ENCODE measurements around the gene KBTBD8.

The KBTBD8 gene, protein sequence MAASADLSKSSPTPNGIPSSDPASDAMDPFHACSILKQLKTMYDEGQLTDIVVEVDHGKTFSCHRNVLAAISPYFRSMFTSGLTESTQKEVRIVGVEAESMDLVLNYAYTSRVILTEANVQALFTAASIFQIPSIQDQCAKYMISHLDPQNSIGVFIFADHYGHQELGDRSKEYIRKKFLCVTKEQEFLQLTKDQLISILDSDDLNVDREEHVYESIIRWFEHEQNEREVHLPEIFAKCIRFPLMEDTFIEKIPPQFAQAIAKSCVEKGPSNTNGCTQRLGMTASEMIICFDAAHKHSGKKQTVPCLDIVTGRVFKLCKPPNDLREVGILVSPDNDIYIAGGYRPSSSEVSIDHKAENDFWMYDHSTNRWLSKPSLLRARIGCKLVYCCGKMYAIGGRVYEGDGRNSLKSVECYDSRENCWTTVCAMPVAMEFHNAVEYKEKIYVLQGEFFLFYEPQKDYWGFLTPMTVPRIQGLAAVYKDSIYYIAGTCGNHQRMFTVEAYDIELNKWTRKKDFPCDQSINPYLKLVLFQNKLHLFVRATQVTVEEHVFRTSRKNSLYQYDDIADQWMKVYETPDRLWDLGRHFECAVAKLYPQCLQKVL

GRCh38 chr3:66998113-66998903 is at the start of gene KBTBD8:
KBTBD8 (plus strand) TSS chr3:66998307; CDS start chr3:66998356, 49 bp downstream.
- peak; percentile 85 for DNase-seq

DNA sequence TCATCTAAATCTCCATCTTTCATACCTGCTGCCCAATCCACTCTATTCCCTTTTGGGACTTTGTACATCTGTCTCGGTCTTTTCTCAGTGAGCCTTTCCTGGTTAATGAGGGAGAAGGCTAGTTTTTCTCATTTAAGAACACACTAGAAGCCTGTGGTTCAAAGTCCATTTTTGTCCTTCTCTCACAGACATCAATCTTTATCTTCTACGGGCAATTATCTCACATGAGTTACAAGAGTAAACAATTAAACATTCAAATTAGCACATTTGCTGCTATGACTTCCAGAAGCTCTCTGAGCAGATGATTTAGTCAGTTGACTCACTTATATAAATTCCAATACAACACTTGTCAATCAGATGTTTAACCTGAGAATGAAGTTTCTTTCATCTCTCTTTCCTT is 49.3 kb upstream of the KBTBD8 start:
- DNase-seq, result no peak

- no peak for DNase-seq
These were observed 48.2 kb upstream of the KBTBD8 start for GRCh38 chr3:66949898-66950297.

DNA sequence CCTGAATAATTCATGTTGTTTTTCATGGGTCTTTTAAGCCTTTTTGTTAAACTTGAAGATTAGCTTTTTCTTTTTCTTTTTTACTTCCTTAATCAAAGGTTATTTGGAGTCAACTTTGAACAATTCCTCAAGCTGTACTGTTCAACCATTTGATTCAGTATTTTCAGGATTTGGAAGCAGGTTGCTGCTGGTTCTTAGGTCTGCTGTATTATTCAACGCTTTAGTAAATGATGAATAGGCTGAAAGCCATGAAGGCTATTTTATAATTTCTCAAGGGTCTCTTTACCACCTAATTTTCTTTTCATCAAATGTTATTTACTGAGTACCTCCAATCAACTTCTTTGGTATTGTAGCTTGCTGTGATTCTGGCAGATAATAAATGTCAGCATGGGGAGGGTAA is 45.8 kb upstream of the KBTBD8 start:
- no peak for DNase-seq

DNA sequence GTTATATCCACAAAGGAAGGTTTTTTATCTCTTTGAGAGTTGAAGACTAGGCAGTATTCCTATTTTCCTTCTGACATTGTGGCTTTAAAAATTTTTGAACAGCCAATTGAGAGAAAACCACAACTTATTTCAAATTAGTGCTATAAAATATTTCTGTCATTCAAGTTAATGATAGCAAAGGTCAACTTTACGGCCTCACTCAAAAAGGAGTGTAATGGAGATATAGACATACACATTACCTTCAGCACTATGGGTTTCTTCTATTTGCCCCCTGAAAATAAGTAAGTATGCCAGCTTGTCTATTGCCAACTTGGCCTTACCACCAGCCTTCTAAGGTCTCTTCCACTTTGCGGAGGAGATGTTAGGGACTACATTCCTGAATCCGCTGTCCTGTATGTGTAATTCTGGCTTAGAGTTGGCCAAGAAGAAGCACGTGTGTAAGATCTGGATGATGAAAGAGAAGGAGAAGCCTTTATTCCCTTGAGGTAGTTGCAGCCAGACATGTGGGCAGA is 44.1 kb upstream of the KBTBD8 start:
- no peak for DNase-seq

GRCh38 chr3:66956742-66957141 is 41.4 kb upstream of the KBTBD8 start:
- DNase-seq, result no peak

DNA sequence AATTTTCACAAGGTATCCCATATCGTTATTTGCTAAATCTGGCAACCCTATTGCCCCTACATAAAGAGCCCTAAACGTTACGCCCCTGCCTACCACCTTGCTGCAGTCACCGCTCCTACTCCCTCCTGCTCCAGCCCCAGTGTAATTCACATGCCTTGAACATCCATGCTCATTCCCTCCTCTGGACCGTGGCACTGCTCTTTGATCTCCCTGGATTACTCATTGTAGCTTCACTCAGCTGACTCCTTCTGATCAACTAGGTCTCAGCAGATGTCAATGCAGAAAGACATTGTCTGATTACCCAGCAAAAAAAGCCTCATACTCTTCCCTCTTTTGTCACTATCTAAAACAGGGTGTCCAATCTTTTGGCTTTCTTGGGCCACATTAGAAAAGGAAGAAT is 40.7 kb upstream of the KBTBD8 start:
- DNase-seq, result no peak

- no peak for DNase-seq
These were observed 40.0 kb upstream of the KBTBD8 start for GRCh38 chr3:66958067-66958466.

DNA sequence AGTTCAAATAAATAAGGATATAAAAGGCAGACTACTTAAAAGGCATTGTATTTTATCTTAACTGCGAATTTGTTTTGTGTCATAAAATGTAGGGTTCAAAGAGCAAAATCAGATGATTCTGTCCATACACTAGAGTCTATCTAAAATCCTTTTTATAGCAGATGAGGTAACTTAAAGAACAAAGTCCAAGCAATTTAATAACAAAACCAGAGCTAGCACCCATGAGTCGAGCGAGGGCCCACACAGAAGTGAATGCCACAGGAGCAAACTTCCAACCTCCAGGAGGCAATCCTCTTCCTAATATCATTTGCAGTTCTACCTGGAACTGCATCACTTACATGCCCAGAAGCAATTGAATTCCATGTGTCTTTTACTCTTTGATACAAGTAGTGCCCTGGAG is 35.4 kb upstream of the KBTBD8 start:
- no peak for DNase-seq

DNA sequence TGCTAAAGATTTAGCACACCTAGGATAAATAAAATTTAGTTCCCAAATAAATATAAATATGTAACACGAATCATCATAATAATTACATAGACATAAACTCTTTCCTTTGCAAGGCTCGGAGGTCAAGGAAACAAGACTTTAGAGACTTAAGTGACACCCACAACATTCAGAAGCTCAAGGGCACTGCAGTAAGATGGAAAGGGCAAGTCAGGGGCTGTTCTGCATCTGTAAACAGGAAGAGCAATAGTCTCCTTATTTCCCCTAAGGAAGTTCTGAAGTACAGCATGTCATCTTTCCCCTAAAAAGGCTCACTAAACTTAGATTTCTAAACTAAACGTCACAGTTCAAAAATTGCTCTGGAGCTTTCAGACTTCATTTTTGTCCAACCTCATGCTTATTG is 26.9 kb upstream of the KBTBD8 start:
- DNase-seq, result no peak

- no peak for DNase-seq
These were observed 26.1 kb upstream of the KBTBD8 start for GRCh38 chr3:66971891-66972551.

- no peak for DNase-seq
These were observed 17.3 kb upstream of the KBTBD8 start for GRCh38 chr3:66980791-66981190.

DNA sequence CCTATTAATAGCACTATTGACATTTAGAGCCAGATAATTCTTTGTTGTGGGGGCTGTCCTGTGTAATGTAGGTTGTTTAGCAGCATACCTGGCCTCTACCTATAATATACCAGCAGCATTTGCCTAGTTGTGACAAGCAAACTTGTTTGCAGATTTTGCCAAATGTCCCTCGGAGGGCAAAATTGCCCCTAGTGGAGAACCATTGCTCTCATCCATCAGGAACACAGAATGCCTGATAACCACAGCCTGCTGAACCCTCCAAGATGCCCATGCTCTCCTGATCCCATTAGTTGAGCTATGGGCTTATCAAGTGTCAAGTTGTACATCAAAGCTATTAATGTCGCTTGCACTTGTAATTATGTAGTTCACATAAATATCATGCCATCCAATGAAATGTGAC is 15.0 kb upstream of the KBTBD8 start:
- no peak for DNase-seq

DNA sequence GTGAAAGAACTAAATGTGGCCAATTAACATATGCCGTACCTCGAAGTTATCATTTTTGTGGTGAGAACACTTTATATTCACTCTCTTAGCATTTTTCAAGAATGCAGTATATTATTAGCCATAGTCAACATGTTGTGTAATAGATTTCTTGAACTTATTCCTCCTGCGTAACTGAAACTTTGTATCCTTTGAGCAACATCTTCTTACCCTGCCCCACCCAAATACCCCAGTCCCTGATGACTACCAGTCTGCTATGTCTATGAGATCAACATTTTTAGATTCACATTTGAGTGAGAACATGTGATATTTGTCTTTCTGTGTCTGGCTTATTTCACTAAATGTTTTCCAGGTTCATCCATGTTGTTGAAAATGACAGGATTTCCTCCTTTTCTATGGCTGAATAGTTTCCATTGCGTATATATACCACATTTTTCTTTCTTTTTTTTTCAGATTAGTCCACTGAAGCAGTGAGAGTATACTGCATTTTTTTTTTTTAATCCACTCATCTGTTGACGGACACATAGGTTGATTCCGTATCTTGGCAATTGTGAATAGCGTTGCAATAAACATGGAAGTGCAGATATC is 12.7 kb upstream of the KBTBD8 start:
- no peak for DNase-seq

DNA sequence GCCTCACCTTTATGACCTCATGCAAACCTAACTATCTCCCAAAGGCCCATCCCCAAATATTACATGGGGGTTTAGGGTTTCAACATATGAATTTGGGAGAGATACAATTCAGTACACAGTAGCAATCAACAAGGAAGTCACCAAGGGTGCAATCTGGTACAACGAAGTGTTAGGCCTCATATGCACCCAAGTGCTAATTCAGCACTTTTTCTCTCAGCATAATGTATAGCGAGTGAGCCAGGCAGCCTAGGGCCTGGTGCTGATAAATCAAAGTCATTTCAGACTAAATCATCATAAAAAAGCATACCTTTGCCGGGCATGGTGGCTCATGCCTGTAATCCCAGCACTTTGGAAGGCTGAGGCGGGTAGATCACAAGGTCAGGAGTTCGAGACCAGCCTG is 11.7 kb upstream of the KBTBD8 start:
- no peak for DNase-seq

- no peak for DNase-seq
These were observed 8.9 kb upstream of the KBTBD8 start for GRCh38 chr3:66989241-66989640.

GRCh38 chr3:66989860-66990696 is 8.0 kb upstream of the KBTBD8 start:
- no peak for DNase-seq

DNA sequence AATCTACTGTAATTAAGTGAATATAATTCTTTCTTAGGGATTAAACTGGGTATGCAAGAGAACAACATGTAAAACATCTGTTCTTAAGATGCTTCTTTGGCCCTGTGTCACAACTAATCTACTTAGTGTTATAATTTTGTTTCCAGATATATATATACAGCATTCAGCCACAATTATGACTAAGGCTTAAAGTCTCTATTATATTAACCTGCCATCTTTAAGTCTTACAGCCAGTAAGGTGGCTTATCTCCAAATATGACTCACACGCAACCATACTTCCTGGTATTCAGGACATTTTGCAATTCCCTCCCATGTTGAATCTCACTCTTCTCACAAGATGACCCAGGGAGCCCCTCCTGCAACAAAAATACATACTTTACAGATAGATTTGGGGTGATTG is 6.6 kb upstream of the KBTBD8 start:
- no peak for DNase-seq

- DNase-seq, result no peak
These were observed 5.0 kb upstream of the KBTBD8 start for GRCh38 chr3:66993082-66993481.

DNA sequence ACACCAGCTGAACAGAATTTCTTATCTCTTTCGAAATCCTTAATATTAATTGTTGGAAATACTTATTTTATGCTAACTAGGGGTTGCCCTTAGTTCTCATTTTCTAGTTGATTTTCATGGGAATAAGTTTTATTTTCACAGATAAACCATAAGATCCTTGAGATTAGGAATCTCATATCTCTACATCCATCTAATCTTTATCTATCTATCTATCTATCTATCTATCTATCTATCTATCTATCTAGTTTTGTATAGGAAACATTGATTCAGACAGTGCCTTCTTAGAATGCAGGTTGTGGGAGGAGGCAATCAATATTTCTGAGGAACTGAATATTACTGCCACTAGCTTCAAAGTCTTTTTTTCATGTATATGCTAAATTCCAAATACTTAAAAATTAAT is 3.5 kb upstream of the KBTBD8 start:
- DNase-seq, result no peak

DNA sequence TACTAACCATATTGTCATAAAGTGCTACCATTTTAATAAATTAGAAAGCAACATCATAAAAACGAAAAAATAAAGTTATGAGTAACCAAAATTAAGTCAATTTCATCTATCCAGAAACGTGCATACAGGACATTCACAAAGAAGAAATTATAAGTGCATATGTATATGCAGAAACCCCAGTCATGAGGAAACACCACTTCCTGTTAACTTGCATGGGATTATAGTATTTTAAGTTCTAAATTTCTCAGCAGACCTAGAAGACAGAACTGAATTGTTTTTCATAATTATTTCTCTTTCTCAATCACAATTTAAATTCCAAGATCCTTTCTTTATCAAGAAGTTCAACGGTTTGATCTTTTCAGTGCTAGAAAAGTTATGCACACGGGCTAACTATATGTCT is 1.4 kb upstream of the KBTBD8 start:
- no peak for DNase-seq
